ENCODE measurements around the gene CCDC102B.
"Not testable (repeated sequence)": the region's sequence is repeated elsewhere in the genome, so short reads cannot be mapped to it uniquely, and the experiment has no call there.

The CCDC102B gene

DNA sequence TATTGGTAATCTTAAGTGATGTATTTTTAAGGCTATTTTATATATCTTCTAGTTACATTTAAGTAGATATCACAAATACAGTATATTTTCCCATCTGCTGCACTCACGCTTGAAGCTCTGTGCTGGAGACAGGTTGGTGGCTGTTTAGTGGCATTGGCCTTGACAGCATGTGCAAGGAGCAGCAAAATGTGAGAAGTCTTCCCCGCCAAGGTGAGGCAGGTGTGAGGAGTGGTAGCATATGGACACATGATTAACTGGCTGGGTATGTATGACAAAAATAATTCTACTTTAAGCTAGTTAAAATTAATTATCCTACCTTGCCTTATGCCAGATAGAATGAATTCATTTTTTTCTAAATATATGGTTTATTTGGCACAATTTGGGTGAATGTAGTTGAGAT is 117.2 kb downstream of the CCDC102B start:
- DNase-seq = no peak

DNA sequence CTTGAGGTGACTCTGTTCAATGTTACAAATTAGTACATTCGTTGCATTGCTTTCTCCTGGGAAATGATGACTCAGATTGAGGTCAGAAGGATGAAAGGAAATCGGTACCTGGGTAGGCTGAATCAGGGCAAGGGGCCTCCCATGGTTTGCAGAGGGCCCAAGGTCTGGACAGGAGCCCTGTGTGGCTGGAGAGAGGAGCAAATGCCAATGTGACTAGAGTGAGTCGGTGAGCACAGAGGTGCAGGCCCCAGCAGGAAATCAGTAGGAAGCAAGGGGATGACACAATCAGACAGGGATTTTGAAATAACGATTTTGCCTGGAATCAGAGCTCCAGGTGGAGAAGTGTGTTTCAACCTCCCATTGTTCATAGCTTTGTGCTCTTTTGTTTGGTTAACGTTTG is 118.9 kb downstream of the CCDC102B start:
- no peak for DNase-seq

DNA sequence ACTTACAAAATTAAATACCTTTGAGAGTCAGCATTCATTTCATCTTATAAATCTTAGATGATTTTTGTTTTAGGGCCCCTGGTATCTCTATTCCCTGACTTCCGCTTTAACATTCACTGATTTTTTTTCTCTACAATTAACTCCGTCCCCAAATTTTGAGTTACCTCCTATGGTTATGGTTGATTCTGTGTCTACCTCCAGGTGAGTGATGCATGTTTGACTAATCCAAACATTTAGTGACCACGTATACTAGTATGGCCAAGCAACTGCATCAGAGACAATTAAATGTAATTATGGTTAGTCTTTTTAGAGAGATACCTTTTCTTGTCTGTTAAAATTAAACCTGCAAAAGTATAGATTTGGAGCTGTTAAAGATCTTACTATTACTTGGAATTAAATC is 120.3 kb downstream of the CCDC102B start:
- DNase-seq = no peak

DNA sequence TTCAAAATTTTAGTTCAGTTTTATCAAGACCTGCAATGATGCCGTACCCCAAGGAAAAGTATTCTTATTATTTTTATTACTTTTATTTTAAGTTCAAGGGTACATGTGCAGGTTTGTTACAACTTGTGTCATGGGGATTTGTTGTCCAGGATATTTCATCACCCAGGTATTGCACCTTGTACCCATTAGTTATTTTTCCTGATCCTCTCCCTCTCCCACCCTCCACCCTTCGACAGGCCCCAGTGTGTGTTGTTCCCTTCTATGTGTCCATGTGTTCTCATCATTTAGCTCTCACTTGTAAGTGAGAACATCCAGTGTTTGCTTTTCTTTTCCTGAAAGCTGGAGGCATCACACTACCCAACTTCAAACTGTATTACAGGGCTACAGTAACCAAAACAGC is 122.0 kb downstream of the CCDC102B start:
- DNase-seq = no peak

DNA sequence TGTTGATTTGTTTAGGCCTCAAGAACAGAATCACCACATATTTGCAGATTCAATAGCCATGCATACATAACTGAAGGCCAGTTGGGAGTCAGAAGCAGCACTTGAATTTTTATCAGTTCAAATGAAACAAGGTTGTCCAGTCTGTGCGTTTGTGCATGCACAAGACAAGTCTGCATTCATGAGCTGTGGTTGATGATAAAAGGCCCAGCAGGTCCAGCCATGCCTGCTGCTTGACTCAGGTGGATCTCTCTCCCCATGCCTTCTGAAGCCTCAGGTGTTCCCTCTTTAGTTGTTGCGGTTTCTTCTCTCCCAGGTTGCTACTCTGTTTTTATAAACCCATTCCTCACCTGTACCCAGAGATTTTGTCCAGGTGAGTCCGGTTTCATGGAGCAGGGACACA is 124.5 kb downstream of the CCDC102B start:
- no peak for DNase-seq

DNA sequence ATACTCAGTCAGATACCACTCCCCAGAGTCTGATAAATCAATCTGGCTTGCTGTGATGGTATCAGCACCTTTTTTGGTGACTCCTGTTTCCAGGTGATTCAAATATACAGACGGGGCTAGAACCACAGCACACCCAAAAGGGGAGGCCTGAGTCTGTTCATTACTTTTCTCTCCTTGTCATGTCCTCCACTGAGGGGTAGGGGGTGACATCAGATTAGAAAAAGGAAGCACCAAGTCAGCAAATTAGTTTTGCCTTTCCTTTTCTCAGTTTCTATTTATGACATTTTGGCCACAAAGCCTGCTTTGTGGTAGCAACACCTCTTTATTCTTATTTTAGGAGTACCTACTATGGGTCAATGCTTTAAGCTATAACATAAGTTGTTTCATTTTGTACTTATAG is 127.4 kb downstream of the CCDC102B start:
- no peak for DNase-seq

DNA sequence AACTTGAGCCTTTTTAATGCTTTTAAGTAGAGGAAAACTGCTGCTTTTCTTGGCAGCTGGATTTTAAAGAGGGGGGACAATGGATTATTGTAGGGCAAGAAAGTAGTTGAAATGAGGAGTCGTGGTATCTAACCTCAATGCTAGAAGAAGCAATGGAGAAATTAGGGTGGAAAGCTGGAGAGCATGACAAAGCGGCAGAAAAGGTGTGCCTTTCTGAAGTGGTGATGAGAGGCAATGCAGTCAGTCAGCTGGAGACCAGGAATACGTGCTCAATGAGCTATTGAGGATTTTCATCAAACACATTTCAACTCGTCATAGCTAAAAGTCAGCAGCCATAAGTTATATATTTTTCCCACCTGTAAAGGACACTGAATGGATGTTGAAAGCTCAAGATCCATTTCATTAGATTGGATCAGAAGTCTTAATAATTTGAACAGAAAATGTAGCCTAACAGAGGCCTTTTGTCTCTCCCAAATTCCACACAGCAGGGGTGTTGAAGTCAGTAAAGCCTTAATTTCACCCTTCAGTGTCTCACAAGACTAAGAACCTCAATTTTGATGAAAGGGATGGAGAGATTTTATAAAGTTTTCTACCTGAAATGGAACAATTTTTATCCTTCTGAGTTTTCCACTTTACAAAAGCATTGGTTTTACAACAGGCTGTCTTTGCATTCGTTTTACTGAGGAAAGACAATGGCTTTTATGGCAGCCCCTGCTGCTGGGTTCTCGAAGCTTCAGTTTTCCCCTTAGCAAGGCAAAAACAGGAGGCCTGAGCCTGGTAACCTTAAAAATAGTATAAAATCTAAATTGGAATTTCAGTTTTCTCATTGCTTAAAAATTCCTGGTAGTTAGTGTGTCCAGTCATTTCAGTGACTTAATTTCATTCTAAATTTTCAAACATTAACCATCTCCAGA is 131.1 kb downstream of the CCDC102B start:
- no peak for DNase-seq

DNA sequence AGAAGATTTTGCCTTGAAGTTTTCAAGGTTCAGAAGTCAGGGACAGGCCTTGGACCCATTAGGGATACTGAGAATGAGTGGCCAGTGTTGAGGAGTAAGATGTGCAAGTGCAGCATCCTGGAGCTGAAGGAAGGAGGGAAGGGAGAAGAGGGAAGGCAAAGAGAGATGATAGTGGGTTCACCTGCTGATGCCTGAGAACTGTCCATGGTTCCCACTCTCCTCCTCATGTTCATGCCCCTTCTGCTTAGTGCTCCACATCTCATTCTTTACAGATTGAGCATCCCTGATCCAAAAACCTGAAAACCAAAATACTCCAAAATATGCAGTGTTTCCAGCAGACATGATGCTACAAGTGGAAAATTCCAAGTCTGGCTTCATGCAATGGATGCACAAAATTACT is 137.8 kb downstream of the CCDC102B start:
- DNase-seq = no peak

DNA sequence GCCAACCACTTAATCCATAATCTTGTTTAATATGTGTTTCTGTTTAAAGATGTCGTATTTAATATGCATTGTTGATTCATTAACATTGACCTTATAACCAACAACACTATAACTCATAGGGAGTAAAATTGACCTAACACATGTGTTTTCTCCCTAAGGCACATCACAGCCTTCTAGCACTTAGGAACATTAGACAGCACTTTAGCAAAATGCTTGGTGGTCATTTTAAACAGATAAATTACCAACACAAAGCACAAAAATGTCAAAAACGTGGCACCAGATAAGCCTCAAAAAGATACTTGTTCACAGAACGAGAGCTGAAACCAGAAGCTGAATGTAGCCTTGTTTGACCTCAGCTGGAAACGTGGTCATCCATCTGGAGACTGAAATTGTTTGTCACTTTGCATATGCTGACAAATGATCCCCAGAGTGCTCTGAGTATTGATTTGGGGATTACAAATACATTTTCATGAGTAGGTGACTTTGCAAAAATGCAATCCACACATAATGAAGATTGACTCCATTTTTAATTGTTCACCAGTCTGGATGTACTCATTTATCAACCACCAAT is 139.2 kb downstream of the CCDC102B start:
- DNase-seq = no peak

DNA sequence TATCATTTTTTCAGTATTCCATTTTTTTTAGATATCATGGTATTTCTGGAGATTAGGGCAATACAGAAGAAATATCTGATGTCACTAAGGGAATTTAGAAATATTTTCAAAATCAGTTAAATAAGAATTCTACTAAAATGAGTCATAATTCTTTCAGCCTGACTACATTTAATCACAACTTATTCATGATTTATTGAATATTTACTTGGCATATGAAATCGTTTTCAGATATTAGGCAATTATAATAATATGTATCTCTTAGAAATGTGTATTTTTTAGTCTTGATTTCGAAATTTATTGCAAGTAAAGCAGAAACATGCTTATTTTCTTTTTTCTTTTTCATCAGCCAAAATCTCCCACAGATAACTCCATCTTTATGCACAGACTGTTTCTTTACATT is 142.2 kb downstream of the CCDC102B start:
- no peak for DNase-seq

DNA sequence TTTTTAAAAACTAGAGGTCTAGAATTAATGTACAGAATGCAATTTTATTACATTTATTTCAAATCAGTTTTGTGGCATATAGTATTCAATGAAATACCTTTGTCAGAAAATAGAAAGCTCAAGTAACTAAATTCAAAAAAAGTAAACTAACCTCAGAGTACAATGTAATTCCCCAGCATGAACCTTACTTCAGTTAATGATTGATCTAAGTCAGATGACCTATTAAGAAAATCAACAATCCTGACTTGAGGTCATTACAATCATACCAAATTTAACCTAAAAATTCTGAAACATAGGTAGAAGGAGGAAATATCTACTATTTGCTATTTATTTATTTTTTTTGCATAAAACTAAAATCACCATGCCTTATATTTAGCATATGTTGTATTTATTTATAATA is 142.9 kb downstream of the CCDC102B start:
- no peak for DNase-seq

DNA sequence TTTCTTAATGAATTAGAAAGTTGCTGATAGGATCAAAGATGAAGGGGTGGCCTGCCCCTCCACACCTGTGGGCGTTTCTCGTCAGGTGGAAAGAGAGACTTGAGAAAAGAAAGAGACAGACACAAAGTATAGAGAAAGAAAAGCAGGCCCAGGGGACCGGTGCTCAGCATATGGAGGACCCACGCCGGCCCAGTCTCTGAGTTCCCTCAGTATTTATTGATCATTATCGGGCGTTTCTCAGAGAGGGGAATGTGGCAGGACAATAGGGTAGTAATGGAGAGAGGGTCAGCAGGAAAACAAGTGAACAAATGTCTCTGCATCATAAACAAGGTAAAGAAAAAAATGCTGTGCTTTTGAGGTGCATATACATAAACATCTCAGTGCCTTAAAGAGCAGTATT is 144.3 kb downstream of the CCDC102B start:
- no peak for DNase-seq

DNA sequence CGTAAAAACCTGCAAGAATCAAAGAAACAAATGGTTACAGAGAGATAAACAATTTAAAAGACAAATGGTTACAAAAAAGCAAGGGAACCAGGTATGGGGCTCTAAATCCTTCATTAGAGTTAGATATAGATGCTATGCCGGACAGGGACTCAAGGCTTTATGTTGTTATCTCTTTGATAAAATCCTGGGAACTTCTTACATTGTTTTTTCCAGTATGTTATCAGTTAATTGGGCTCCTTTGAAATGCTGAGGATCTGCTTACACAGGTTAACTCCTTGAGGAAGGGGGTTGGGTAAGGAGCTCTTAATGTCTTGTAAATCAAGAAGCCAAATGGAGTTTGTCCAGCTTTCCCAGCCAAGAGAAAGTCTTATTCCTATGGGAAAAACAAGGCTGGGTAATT is 146.0 kb downstream of the CCDC102B start:
- not testable (repeated sequence) for DNase-seq

DNA sequence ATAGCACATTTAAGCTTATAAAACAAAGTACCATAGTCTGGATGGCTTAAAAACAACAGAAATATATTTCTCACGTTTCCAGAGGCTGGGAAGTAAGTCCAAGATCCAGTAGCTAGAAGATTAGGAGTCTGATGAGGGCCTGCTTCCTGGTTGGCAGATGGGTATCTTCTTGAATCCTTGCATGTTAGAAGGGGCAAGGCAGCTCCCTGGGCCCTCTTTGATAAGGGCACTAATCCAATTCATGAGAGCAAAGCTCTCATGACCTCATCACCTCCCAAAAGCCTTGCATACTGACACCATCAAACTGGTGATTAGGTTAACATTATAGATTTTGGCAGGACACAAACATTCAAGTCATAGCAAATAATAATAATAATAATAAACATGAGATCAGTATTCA is 146.4 kb downstream of the CCDC102B start:
- DNase-seq = no peak

DNA sequence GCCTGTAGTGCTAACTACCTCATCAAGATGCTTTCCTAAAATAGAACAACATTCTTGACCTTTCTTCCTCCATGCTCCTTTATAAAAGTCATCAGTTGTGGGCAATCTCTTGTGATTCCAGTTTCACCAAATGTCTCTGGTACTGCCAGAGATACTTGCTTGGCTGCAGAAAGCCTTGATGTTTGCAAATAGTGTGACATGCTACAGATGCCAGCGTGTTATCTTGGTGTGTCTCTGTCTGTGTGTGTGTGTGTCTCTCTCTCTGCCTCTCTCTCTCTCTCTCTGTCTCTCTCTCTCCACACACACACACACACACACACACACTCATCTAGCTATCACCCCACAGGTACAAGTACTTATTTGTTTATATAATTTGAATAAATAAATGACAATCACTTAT is 146.9 kb downstream of the CCDC102B start:
- no peak for DNase-seq

DNA sequence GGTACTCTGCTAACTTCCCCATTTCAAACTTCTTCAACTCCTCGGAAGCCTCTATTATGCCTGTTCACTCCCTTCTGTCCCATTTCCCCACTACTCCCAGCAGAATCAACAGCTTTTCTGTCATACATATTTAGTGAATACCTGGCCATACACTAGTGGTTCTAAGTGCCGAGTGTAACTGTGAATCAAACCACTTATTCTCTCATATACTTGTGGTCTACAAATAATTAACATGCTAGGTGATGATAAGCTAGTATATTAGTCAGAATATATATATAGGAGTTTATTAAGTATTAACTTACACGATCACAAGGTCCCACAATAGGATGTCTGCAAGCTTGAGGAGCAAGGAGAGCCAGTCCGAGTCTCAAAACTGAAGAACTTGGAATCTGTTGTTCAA is 150.7 kb downstream of the CCDC102B start:
- no peak for DNase-seq

DNA sequence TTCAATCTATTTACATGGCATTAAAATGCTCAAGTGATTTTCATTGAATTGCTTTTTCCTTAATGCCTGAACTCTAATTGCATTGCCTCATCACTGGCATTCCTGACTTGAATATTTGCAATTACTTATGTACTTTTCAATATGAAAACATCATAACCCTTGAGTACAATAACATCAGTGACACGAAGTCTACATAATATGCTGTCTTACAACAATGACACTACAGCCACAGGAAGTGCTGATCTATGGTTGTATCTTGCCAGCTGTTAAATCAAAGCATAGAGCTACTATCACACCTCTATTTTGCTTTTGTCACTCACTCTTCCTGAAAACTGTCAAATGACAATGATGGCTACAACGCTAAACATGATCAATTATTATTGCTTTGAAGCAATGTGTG is 156.9 kb downstream of the CCDC102B start:
- DNase-seq = no peak

DNA sequence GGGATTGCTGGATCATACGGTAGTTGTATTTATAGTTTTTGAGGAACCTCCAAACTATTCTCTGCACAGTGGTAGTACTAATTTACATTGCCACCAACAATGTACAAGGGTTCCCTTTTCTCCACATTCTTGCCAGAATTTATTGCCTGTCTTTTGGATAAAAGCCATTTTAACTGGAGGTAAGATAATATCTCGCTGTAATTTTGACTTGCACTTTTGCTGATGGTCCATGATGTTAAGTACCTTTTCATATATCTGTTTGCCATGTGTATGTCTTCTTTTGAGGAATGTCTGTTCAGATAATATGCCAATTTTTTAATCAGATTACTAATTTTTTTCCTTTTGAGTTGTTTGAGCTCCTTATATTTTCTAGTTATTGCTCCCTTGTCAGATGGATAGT is 158.8 kb downstream of the CCDC102B start:
- no peak for DNase-seq

DNA sequence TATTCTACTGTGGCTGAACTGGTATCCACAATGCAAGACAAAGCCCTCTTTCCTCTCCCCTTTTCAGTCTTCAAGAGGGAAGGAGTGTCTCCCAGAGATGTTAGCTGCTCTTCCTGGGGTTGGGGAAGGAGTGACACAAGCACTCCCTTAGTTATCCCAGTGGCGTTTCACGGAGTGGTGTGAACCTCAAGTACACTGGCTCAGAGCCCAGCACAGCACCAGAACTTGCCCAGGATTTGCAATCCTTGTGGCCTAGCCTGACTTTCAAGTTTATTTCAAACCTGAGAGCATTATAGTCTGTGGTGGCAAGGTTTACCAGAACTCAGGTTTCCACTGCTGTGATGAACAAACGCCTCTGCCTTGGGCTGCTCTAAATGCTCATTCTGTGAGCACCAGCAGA is 162.5 kb downstream of the CCDC102B start:
- no peak for DNase-seq

DNA sequence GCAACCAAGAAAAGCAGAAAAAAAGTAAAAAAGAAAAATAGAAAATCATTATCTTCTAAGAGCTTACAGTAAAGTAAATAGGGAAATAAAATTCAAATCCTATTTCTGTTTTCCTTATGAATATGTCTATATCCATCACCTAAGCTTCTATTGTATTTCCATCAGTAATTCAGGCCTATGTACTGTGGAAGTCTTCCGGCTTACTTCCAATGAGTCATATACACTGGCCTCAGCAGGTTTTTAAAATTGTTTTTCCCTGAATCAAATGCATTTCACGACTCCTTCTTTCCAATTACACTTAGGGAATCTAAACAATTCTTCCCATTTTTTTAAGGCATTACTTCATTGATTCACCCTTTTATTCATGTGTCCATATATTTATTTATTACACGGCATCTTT is 164.7 kb downstream of the CCDC102B start:
- DNase-seq = no peak

DNA sequence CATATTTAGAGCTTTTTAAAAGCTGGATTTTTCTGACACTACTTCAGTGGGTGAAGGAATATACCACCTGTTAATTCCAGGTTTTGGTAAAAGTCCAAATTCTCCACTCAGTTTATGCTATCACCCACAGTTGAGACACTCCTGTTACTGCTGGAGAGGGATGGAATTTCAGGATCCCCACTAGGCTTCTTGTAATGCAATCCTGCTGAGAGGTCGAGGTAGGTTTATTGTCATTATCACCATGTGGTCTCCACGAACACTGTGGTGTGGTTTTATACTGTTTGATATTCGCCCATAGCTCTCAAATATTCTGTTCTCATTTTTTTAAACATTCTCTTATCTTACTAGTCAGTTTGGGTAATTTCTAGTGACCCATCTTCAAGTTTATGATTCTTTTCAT is 167.9 kb downstream of the CCDC102B start:
- DNase-seq = no peak

DNA sequence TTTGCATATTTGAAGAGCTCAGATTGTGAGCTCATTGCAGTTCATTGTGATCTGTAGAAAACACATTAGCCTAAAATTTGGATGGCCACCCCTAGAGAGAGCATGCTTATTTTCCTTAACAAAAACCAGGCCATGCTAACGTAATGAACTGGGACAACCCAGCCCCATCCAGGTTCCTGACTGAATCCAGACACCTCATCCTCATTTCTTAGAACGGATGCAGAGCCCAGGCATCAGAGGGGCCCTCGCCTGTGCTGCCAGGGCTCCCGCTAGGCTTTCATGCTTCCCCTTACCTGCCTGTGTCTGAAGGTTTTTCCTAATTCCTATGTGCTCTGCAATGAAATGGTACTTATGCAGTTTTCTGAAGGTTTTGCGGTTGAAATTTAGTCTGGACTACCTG is 171.1 kb downstream of the CCDC102B start:
- no peak for DNase-seq

DNA sequence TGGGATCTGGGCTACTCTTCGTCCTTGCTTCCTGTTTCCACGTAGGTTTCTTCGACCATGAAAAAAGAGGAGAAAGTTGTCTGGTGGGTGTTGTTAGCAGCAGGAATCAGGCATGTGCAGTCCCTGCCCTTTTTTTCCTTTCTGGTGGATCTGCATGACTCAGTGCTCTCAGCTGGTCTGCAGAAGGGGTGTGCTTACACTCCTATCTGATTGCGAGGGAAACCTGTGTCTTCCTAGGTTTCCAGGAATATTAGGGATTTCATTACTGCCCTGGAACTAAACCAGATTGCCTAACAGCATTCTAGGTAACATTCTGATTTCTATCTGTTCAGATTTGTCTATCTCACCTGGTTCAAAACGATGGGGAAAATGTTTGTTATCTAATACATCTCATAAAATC is 174.3 kb downstream of the CCDC102B start:
- DNase-seq = no peak

DNA sequence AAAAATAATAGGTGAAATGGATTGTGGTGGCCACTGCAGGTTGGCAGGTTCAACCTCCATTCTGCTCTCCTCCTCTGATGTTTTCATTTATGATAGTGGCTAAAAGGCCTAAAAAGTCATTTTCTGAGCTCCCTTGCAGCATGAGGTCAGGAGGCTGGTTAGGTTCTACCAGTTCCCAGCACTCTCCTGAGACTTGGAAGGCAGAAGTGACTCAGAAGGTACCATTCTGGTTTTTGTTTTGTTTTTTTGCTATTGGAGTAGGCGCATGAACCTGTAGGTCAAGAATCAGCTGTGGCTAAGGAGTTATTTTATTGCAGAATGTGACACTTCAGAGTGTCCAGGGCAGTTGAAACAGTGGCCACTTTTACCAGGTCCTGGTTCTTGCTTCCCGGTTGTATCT is 181.9 kb downstream of the CCDC102B start:
- no peak for DNase-seq

DNA sequence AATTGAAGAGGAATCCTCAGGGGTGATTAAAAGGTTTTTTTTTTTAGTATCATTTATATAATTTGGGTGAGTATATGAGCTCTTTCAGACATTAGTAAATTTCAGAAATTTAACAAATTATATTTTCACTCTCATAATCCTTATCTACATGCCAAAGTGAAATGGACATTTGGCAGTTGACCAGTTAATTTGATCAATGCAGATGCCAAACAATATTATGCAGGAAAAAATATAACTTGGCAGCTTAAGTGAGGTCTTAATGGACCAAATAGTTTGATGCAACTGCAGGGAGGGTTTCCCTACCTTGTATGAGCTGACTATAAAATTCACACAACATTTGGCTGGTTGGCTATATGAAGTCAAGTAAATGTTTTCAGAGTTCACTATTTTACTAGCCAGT is 185.2 kb downstream of the CCDC102B start:
- no peak for DNase-seq

Measured in NCI-H510A treated with DMSO at 0.1 percent for 48 hours (cell line).